Right lobe of liver (tissue), 4 donors: ENCODE results near the gene PDZRN3.

Experiments
- POLR2A ChIP-seq: fragments of 450-650 bp; IDR thresholded peaks from one replicate; pipeline ENCODE4 v1.6.1; 2017; ENCODE audit warnings: antibody characterized with exemption, mild to moderate bottlenecking
- TF ChIP-seq, protein P1 (sequence below), 4 donors: fragments of 200-600 bp in 3 of 4; fragments of 450-650 bp in 1 of 4; IDR thresholded peaks; one replicate each; pipeline versions ENCODE4 v1.5.1 to v1.8.0; 2016 to 2022; ENCODE audit warnings: antibody characterized with exemption in 4 of 4, mild to moderate bottlenecking in 2 of 4
- donor health status: DM: no; HTN: no; CAD: no.
- donor health status: DM: no; HTN: no; CAD: no.
- donor health status: DM: no; HTN: yes; CAD: no.

- TF ChIP-seq, protein P1, sequence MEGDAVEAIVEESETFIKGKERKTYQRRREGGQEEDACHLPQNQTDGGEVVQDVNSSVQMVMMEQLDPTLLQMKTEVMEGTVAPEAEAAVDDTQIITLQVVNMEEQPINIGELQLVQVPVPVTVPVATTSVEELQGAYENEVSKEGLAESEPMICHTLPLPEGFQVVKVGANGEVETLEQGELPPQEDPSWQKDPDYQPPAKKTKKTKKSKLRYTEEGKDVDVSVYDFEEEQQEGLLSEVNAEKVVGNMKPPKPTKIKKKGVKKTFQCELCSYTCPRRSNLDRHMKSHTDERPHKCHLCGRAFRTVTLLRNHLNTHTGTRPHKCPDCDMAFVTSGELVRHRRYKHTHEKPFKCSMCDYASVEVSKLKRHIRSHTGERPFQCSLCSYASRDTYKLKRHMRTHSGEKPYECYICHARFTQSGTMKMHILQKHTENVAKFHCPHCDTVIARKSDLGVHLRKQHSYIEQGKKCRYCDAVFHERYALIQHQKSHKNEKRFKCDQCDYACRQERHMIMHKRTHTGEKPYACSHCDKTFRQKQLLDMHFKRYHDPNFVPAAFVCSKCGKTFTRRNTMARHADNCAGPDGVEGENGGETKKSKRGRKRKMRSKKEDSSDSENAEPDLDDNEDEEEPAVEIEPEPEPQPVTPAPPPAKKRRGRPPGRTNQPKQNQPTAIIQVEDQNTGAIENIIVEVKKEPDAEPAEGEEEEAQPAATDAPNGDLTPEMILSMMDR (IDR thresholded peaks at IDR 0.05) = no peak
- no peak for TF ChIP-seq POLR2A
Observed at GRCh38 chr3:73381551-73381950, 243.2 kb downstream of the PDZRN3 start.
